H1 (cell line): ENCODE data around the gene OGFR. TPM values are rescaled to one million over a fixed set of nuclear protein-coding genes. Genes with fewer than 3 reads are reported as not detected.

Experiments used
- CTCF ChIA-PET: fragments of 300-600 bp; sonication (Branson Sonifier 250); formaldehyde crosslinking; loops from one replicate; lab custom pipeline; 2021; ENCODE audit not compliant: partially characterized antibody; lab: Charles Lee
- POLR2A ChIA-PET: fragments of 300-600 bp; sonication (Branson Sonifier 250); formaldehyde crosslinking; loops from one replicate; lab custom pipeline; 2021; ENCODE audit warnings: inconsistent platforms; ENCODE audit not compliant: partially characterized antibody; lab: Charles Lee
- DNase-seq, 2 experiments: peaks; one replicate each; pipeline versions ENCODE4 v3.0.0 to v3.0.0-alpha.2; 2010 to 2022; ENCODE audit warnings: low spot score in 2 of 2, low read depth in 1 of 2, mixed read lengths in 1 of 2
- FAIRE-seq: peaks from 2 replicates; lab custom pipeline; 2011; peaks lifted over from hg19 to GRCh38; lab: Jason Lieb, UNC
- H2AFZ ChIP-seq: 2 replicates; pipeline ENCODE4 v1.8.1; 2012; ENCODE audit warnings: low read length, inconsistent platforms
- H2AK5ac ChIP-seq: 2 replicates; pipeline ENCODE4 v1.6.1; 2013; ENCODE audit warnings: low read depth, low read length
- H2BK120ac ChIP-seq: replicated peaks from 2 replicates; pipeline ENCODE3; 2013; ENCODE audit warnings: low read depth, low read length, inconsistent platforms
- H2BK12ac ChIP-seq: 2 replicates; pipeline ENCODE4 v1.6.1; 2013; ENCODE audit warnings: low read depth, low read length
- H2BK15ac ChIP-seq: 2 replicates; pipeline ENCODE4 v1.6.1; 2013; ENCODE audit warnings: low read length
- H2BK20ac ChIP-seq: 2 replicates; pipeline ENCODE4 v1.6.1; 2013; ENCODE audit warnings: low read length
- H2BK5ac ChIP-seq: 2 replicates; pipeline ENCODE4 v1.6.1; 2013; ENCODE audit warnings: low read depth, low read length
- H3K14ac ChIP-seq: 2 replicates; pipeline ENCODE4 v1.6.1; 2013; ENCODE audit warnings: inconsistent platforms; ENCODE audit not compliant: insufficient read length
- H3K18ac ChIP-seq: 2 replicates; pipeline ENCODE4 v1.6.1; 2013; ENCODE audit warnings: low read length; ENCODE audit errors: extremely low read depth
- H3K23ac ChIP-seq: 2 replicates; pipeline ENCODE4 v1.6.1; 2013; ENCODE audit warnings: inconsistent platforms; ENCODE audit not compliant: insufficient read length
- H3K23me2 ChIP-seq: 2 replicates; pipeline ENCODE4 v1.6.1; 2013; ENCODE audit warnings: low read depth, low read length
- H3K27ac ChIP-seq: 2 replicates; pipeline ENCODE4 v1.6.1; 2011; ENCODE audit warnings: low read depth, low read length, inconsistent platforms
- H3K27me3 ChIP-seq, 4 experiments: replicated peaks in 1 of 4; 1 replicate in 1 of 4; 2 replicates in 3 of 4; pipeline versions ENCODE4 v1.6.1 to v1.8.1; 2011 to 2013; ENCODE audit warnings: low read length in 3 of 4, mild to moderate bottlenecking in 3 of 4, inconsistent platforms in 2 of 4, mixed read lengths in 2 of 4, moderate library complexity in 1 of 4; ENCODE audit not compliant: control insufficient read depth in 3 of 4, insufficient read depth in 3 of 4; ENCODE audit errors: extremely low read depth in 1 of 4
- H3K36me3 ChIP-seq, 4 experiments: 2 replicates each; pipeline versions ENCODE4 v1.6.1 to v1.8.1; 2011 to 2013; ENCODE audit warnings: mild to moderate bottlenecking in 4 of 4, low read length in 3 of 4, moderate library complexity in 2 of 4, control low read depth in 1 of 4, inconsistent platforms in 1 of 4; ENCODE audit not compliant: insufficient read depth in 4 of 4, control insufficient read depth in 2 of 4
- H3K4ac ChIP-seq: replicated peaks from 2 replicates; pipeline ENCODE3; 2013; ENCODE audit warnings: low read length, low read depth, mixed read lengths, inconsistent platforms; ENCODE audit not compliant: insufficient read length
- H3K4me1 ChIP-seq, 4 experiments: replicated peaks in 1 of 4; 1 replicate in 1 of 4; 2 replicates in 3 of 4; pipeline versions ENCODE4 v1.6.1 to v1.8.1; 2011 to 2013; ENCODE audit warnings: low read length in 3 of 4, inconsistent platforms in 2 of 4, mixed read lengths in 1 of 4; ENCODE audit not compliant: insufficient read depth in 4 of 4, control insufficient read depth in 3 of 4
- H3K4me2 ChIP-seq, 2 experiments: 2 replicates each; pipeline versions ENCODE4 v1.6.1 to v1.8.1; 2011 to 2013; ENCODE audit warnings: low read depth in 2 of 2, low read length in 2 of 2, control low read depth in 1 of 2, inconsistent platforms in 1 of 2, mild to moderate bottlenecking in 1 of 2; ENCODE audit not compliant: insufficient read depth in 1 of 2
- H3K4me3 ChIP-seq, 4 experiments: fragments of 200-600, 300-600 bp in 1 of 4; sonication (generic), shearing (Covaris generic), sonication (Bioruptor Twin) in 1 of 4; 2 replicates each; pipeline versions ENCODE4 v1.5.1 to v1.8.1; 2011 to 2016; ENCODE audit warnings: low read length in 4 of 4, low read depth in 3 of 4, control low read depth in 2 of 4, inconsistent platforms in 2 of 4, mild to moderate bottlenecking in 2 of 4, mixed read lengths in 1 of 4, moderate library complexity in 1 of 4; ENCODE audit not compliant: insufficient read depth in 2 of 4; ENCODE audit errors: extremely low read depth in 1 of 4
- H3K56ac ChIP-seq: replicated peaks from 2 replicates; pipeline ENCODE3; 2013; ENCODE audit warnings: low read depth, mild to moderate bottlenecking, mixed read lengths, low read length, inconsistent platforms; ENCODE audit not compliant: insufficient read length
- H3K79me1 ChIP-seq: 2 replicates; pipeline ENCODE4 v1.6.1; 2013; ENCODE audit warnings: low read depth, low read length, control low read depth
- H3K79me2 ChIP-seq, 2 experiments: 2 replicates each; pipeline versions ENCODE4 v1.6.1 to v1.8.1; 2012 to 2013; ENCODE audit warnings: low read length in 2 of 2, mild to moderate bottlenecking in 2 of 2, inconsistent platforms in 1 of 2; ENCODE audit not compliant: insufficient read depth in 2 of 2, control insufficient read depth in 1 of 2
- H3K9ac ChIP-seq, 4 experiments: replicated peaks in 1 of 4; 1 replicate in 1 of 4; 2 replicates in 3 of 4; pipeline versions ENCODE4 v1.6.1 to v1.8.1; 2011 to 2013; ENCODE audit warnings: low read depth in 3 of 4, low read length in 3 of 4, control low read depth in 2 of 4, mild to moderate bottlenecking in 2 of 4, moderate library complexity in 2 of 4, inconsistent platforms in 1 of 4; ENCODE audit errors: extremely low read depth in 1 of 4
- H3K9me3 ChIP-seq, 2 experiments: 2 replicates each; pipeline versions ENCODE4 v1.6.1 to v1.8.1; 2012 to 2013; ENCODE audit warnings: mild to moderate bottlenecking in 2 of 2, moderate library complexity in 2 of 2, control low read depth in 1 of 2, inconsistent platforms in 1 of 2, low read depth in 1 of 2, low read length in 1 of 2, mixed read lengths in 1 of 2; ENCODE audit not compliant: insufficient read depth in 2 of 2
- H4K20me1 ChIP-seq, 2 experiments: replicated peaks in 1 of 2; 2 replicates each; pipeline versions ENCODE3 to v1.8.1; 2011 to 2013; ENCODE audit warnings: inconsistent platforms in 2 of 2, low read length in 2 of 2, mild to moderate bottlenecking in 1 of 2; ENCODE audit not compliant: insufficient read depth in 2 of 2, control insufficient read depth in 1 of 2
- H4K5ac ChIP-seq: 2 replicates; pipeline ENCODE4 v1.6.1; 2013; ENCODE audit warnings: low read length, low read depth, mixed read lengths, inconsistent platforms; ENCODE audit not compliant: insufficient read length
- H4K8ac ChIP-seq: 2 replicates; pipeline ENCODE4 v1.8.0; 2013; ENCODE audit warnings: mild to moderate bottlenecking, moderate library complexity, low read length, inconsistent platforms; ENCODE audit not compliant: insufficient read depth; ENCODE audit errors: extremely low read depth
- H4K91ac ChIP-seq: replicated peaks from 2 replicates; pipeline ENCODE3; 2013; ENCODE audit warnings: low read length, mixed read lengths, inconsistent platforms; ENCODE audit not compliant: insufficient read length
- EGR1 ChIP-seq: IDR thresholded peaks from 2 replicates; pipeline ENCODE4 v1.6.1; 2011; ENCODE audit warnings: low read depth, low read length, borderline replicate concordance
- RBBP5 ChIP-seq: IDR thresholded peaks from 2 replicates; pipeline ENCODE4 v1.7.1; 2012; ENCODE audit warnings: low read depth, mild to moderate bottlenecking, inconsistent platforms, low read length, moderate library complexity, borderline replicate concordance
- WGBS, 2 experiments: shearing (Covaris generic) in 1 of 2; methylation state at CpG; one replicate each; pipeline versions ENCODE4 v1.1.6 to v1.1.7; 2013 to 2015; ENCODE audit warnings: low lambda C conversion rate in 2 of 2, mixed read lengths in 2 of 2, inconsistent platforms in 1 of 2, low coverage in 1 of 2, missing lambda C conversion rate in 1 of 2; ENCODE audit not compliant: insufficient replicate concordance in 2 of 2, insufficient coverage in 1 of 2, insufficient read length in 1 of 2; ENCODE audit errors: extremely low coverage in 1 of 2, missing lambda C conversion rate in 1 of 2; 5-methylcytosine and 5-hydroxymethylcytosine counted together
- polyA plus RNA-seq, 7 experiments: library from polyadenylated mRNA; depleted of rRNA in 3 of 7; stranded (reverse) in 5 of 7; unstranded in 2 of 7; fragments of >200 nt in 5 of 7; fragments of 200-250 nt in 2 of 7; gene quantifications; 1 replicate in 5 of 7; 2 replicates in 1 of 7; 4 replicates in 1 of 7; pipeline versions ENCODE4 v1.2.1 to v1.2.3, GENCODE V29; 2011 to 2013; ENCODE audit warnings: missing spikeins in 2 of 7, mixed read lengths in 2 of 7
- total RNA-seq: library from RNA; stranded (reverse); fragmentation: NEBNext Ultra II Directional; extraction: Animal tissue kit (Norgen Biotek cat#: 25700); gene quantifications from 2 replicates; pipeline ENCODE4 v1.2.1, GENCODE V29; 2021

The OGFR gene
- total and polyA plus RNA-seq, 2 of the 8 experiments (the other 6 are each of a cell fraction or from before 2014, with no cell fraction given) = 13.9 to 25.1 TPM

DNA sequence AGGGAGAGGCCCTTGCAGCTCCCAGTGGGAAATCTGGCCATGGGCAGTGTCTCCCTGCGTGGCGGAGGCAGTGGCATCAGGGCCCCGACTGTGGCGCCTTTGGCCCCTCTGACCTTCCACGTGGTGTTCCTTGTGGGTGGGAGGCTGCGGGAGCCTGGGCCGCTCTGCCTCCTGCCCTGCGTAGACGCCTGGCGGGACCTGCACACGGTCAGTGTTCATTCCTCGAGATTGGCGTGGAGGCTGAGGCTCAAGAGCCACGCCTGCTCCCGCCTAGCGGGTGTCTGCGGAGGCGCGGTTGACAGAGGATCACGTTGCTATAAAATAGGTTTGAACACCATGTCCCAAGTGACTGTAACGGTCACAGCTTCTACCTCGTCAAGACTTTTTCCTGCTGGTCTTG, 26.2 kb downstream of the OGFR start:
- Histone ChIP-seq H2BK15ac (no peak overlapping the region), H3K79me1 (no peaks in the 10 kb centered on the region), H4K5ac (no peak overlapping the region), H2AFZ (no peak overlapping the region), H2BK5ac (no peak overlapping the region), H3K79me2 (no peaks in the 10 kb centered on the region), H3K27ac (no peak overlapping the region), H3K4me1 (peaks cover 0 to 10% (median 0%) of the 10 kb centered on the region in 4 experiments; a peak in 2 of 7 replicates), H2BK12ac (no peak overlapping the region), H3K4me3 (no peak overlapping the region), H3K18ac (no peak overlapping the region), H3K23ac (no peak overlapping the region), H3K4me2 (no peak overlapping the region), H3K9me3 (no peaks in the 10 kb centered on the region), H2BK20ac (no peak overlapping the region), H3K23me2 (no peaks in the 10 kb centered on the region), H3K14ac (no peak overlapping the region), H3K4ac (no peak overlapping the region), H4K8ac (no peak overlapping the region), H2AK5ac (no peak overlapping the region), H4K20me1 (peaks cover 1% of the 10 kb centered on the region in 2 experiments), H3K9ac (no peak overlapping the region), H3K56ac (no peak overlapping the region), H2BK120ac (no peak overlapping the region), H4K91ac (no peak overlapping the region), H3K36me3 (peaks cover 0 to 19% (median 4%) of the 10 kb centered on the region in 4 experiments; a peak in 5 of 8 replicates), H3K27me3 (no peaks in the 10 kb centered on the region)
- no peak for DNase-seq
- POLR2A ChIA-PET = interaction anchor here (2.2 to 3.5 kb wide), 3 partner anchors 12 to 16 kb away, joined by 9 to 22 read pairs (median 17); partner anchors contain the start of gene COL9A3
- FAIRE-seq = no peak
- 93% methylated on average over 22 of the region's 22 CpGs; no CpG with 5 or more reads in 1 of the 2 experiments for WGBS, 2 experiments
- CTCF ChIA-PET = interaction anchor here (1.2 to 3.8 kb wide), 2 partner anchors 8 to 24 kb away, joined by 3 to 22 read pairs; no protein-coding TSS in a partner anchor
- TF ChIP-seq RBBP5 (no peak), EGR1 (no peak)
